SH-SY5Y (cell line): Measurements from ENCODE around the gene SETBP1.

Experiments used
- GATA2 ChIP-seq: IDR thresholded peaks from 2 replicates; pipeline ENCODE4 v1.6.1; 2011; ENCODE audit warnings: mild to moderate bottlenecking, low read depth, low read length
- GATA3 ChIP-seq: IDR thresholded peaks from 2 replicates; pipeline ENCODE4 v1.6.1; 2011; ENCODE audit warnings: low read depth, mild to moderate bottlenecking, low read length, moderate library complexity

- TF ChIP-seq GATA3 (no peak), GATA2 (no peak)
Observed at GRCh38 chr18:44911773-44912172, 231.1 kb downstream of the SETBP1 start.
